ENCODE results near the gene CTBP2. TPM values are rescaled to one million over a fixed set of nuclear protein-coding genes. Genes with fewer than 3 reads are reported as not detected.

Gene CTBP2
- total RNA-seq, 6 experiments from 2014 or later: 70.6 to 86.9 (median 78.8) TPM

GRCh38 chr10:124978376-124978725 lies 182.0 kb downstream of the CTBP2 start:
- Mint-ChIP-seq H3K4me1 (ENCODE audit: low read depth) (peaks cover 16% of the 10 kb centered on the region), H3K9me3 (no peaks in the 10 kb centered on the region), H3K36me3 (ENCODE audit: low read depth) (peaks cover 25% of the 10 kb centered on the region), H3K27me3 (ENCODE audit: insufficient read depth) (peaks cover under 1% of the 10 kb centered on the region; the same call in 1 of the 2 replicates), H3K4me3 (no peak overlapping the region), H3K27ac (no peak overlapping the region)
- TF ChIP-seq CTCF (IDR thresholded peaks at IDR 0.05): no peak
- no peak for DNase-seq

GRCh38 chr10:124977648-124978375 lies 182.6 kb downstream of the CTBP2 start:
- Mint-ChIP-seq H3K27me3 (ENCODE audit: insufficient read depth) (no peaks in the 10 kb centered on the region; the same call in 1 of the 2 replicates), H3K9me3 (no peaks in the 10 kb centered on the region), H3K36me3 (ENCODE audit: low read depth) (peaks cover 19% of the 10 kb centered on the region), H3K27ac (peak overlapping the region; percentile 15; the same call in 1 of the 2 replicates), H3K4me1 (ENCODE audit: low read depth) (peaks cover 10% of the 10 kb centered on the region), H3K4me3 (no peak overlapping the region)
- DNase-seq: no peak
- no peak for TF ChIP-seq CTCF (IDR thresholded peaks at IDR 0.05)

- DNase-seq: no peak
- H3K27me3 Mint-ChIP-seq (ENCODE audit: insufficient read depth): no peaks in the 10 kb centered on the region; the same call in 1 of the 2 replicates
Measured at GRCh38 chr10:124977161-124977560, 183.2 kb downstream of the CTBP2 start.

GRCh38 chr10:124975977-124976514 lies 184.3 kb downstream of the CTBP2 start:
- no peak for DNase-seq
- TF ChIP-seq CTCF (IDR thresholded peaks at IDR 0.05): no peak
- no peaks in the 10 kb centered on the region; the same call in 1 of the 2 replicates for H3K27me3 Mint-ChIP-seq (ENCODE audit: insufficient read depth)
- H3K4me1 Mint-ChIP-seq (ENCODE audit: low read depth): peaks cover 15% of the 10 kb centered on the region
- H3K4me3 Mint-ChIP-seq: no peak overlapping the region
- H3K9me3 Mint-ChIP-seq: no peaks in the 10 kb centered on the region
- peak overlapping the region; percentile 27; the same call in 1 of the 2 replicates for H3K27ac Mint-ChIP-seq
- peaks cover 6% of the 10 kb centered on the region; the same call in 1 of the 2 replicates for H3K36me3 Mint-ChIP-seq (ENCODE audit: low read depth)

More at GRCh38 chr10:124977161-124977560, 183.2 kb downstream of the CTBP2 start:
- peaks cover 8% of the 10 kb centered on the region for H3K4me1 Mint-ChIP-seq (ENCODE audit: low read depth)
- H3K36me3 Mint-ChIP-seq (ENCODE audit: low read depth): peaks cover 15% of the 10 kb centered on the region
- no peak for TF ChIP-seq CTCF (IDR thresholded peaks at IDR 0.05)
- no peak overlapping the region for H3K27ac Mint-ChIP-seq
- H3K4me3 Mint-ChIP-seq: no peak overlapping the region
- H3K9me3 Mint-ChIP-seq: no peaks in the 10 kb centered on the region

GRCh38 chr10:124974131-124974530 lies 186.2 kb downstream of the CTBP2 start:
- no peaks in the 10 kb centered on the region for H3K9me3 Mint-ChIP-seq
- no peak overlapping the region for H3K27ac Mint-ChIP-seq
- H3K36me3 Mint-ChIP-seq (ENCODE audit: low read depth): peaks cover 8% of the 10 kb centered on the region
- H3K27me3 Mint-ChIP-seq (ENCODE audit: insufficient read depth): peaks cover under 1% of the 10 kb centered on the region; the same call in 1 of the 2 replicates
- no peak for DNase-seq
- no peak overlapping the region for H3K4me3 Mint-ChIP-seq
- peaks cover 17% of the 10 kb centered on the region for H3K4me1 Mint-ChIP-seq (ENCODE audit: low read depth)
- no peak for TF ChIP-seq CTCF (IDR thresholded peaks at IDR 0.05)
